ENCODE measurements around the gene TRPM7. TPM values are rescaled to one million over a fixed set of nuclear protein-coding genes. Genes with fewer than 3 reads are reported as not detected.

The TRPM7 gene
- total RNA-seq, 1 donor from 2014 or later: 39.8 TPM

DNA sequence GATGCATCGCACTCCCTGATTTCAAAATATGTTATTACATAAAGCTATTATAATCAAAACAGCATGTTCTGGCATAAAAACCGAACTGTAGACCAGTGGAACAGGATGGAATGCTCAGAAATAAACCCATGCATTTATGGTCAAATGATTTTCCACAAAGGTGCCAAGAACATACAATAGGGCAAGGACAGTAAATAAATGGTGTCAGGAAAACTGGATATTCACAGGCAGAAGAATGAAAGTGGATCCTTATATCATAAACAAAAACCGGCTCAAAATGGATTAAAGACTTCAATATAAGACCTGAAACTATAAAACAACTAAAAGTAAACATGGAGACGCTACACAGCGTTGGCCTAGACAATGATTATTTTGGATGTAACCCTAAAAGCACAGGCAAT is 162.7 kb downstream of the TRPM7 start:
- Mint-ChIP-seq H3K4me3 (ENCODE audit: low read depth) (no peak overlapping the region), H3K27ac (no peak overlapping the region), H3K36me3 (ENCODE audit: insufficient read depth) (no peaks in the 10 kb centered on the region), H3K9me3 (ENCODE audit: low read depth) (peaks cover 7% of the 10 kb centered on the region), H3K4me1 (ENCODE audit: low read depth) (no peaks in the 10 kb centered on the region), H3K27me3 (no peaks in the 10 kb centered on the region)
- no peak for DNase-seq (ENCODE audit: low spot score, unreplicated experiment)
- TF ChIP-seq, protein P1, sequence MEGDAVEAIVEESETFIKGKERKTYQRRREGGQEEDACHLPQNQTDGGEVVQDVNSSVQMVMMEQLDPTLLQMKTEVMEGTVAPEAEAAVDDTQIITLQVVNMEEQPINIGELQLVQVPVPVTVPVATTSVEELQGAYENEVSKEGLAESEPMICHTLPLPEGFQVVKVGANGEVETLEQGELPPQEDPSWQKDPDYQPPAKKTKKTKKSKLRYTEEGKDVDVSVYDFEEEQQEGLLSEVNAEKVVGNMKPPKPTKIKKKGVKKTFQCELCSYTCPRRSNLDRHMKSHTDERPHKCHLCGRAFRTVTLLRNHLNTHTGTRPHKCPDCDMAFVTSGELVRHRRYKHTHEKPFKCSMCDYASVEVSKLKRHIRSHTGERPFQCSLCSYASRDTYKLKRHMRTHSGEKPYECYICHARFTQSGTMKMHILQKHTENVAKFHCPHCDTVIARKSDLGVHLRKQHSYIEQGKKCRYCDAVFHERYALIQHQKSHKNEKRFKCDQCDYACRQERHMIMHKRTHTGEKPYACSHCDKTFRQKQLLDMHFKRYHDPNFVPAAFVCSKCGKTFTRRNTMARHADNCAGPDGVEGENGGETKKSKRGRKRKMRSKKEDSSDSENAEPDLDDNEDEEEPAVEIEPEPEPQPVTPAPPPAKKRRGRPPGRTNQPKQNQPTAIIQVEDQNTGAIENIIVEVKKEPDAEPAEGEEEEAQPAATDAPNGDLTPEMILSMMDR (IDR thresholded peaks at IDR 0.05; ENCODE audit: unreplicated experiment): no peak

DNA sequence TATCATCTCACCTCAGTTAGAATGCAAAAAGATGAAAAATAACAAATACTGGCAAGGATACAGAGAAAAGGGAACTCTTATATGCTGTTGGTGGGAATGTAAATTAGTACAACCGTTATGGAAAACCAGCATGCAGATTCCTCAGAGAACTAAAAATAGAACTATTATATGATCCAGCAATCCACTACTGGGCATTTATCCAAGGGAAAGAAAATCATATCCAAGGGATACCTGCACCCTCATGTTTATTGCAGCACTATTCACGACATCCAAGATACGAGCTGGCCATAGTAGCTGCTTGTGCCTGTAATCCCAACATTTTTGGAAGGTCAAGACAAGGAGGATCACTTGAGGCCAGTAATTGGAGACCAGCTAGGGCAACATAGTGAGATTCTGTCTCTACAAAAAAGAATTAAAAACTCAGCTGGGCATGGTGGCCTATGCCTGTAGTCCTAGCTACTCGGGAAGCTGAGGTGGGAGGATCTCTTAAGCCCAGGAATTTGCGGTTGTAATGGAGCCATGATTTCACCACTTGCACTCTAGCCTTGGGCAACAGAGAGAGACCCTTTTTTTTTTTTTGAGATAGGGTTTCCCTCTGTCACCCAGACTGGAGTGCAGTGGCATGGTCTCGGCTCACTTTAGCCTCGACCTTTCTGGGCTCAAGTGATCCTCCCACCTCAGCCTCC is 166.7 kb downstream of the TRPM7 start:
- Mint-ChIP-seq H3K4me1 (ENCODE audit: low read depth) (no peaks in the 10 kb centered on the region), H3K27me3 (no peaks in the 10 kb centered on the region), H3K27ac (no peak overlapping the region), H3K9me3 (ENCODE audit: low read depth) (peaks cover 11% of the 10 kb centered on the region), H3K36me3 (ENCODE audit: insufficient read depth) (peaks cover 2% of the 10 kb centered on the region), H3K4me3 (ENCODE audit: low read depth) (no peak overlapping the region)
- TF ChIP-seq, protein P1 (IDR thresholded peaks at IDR 0.05; ENCODE audit: unreplicated experiment): no peak
- no peak for DNase-seq (ENCODE audit: low spot score, unreplicated experiment)

DNA sequence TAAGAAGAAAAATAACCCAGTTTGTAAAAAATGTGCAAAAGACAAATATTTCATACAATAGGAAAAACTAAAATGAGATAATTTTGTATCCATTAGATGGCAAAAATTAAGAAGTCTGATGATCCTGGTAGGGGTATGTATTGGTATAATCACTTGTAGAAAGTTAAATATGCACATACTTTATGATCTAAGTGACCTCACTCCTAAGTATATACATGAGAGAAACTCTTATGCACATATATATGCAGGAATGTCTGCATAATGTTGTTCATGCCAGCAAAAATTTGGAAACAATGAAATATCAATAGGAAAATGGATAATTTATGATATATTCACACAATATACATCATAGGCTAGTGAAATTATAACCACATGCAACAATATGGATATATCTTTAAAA is 173.6 kb downstream of the TRPM7 start:
- Mint-ChIP-seq H3K36me3 (ENCODE audit: insufficient read depth) (no peaks in the 10 kb centered on the region), H3K27me3 (no peaks in the 10 kb centered on the region), H3K9me3 (ENCODE audit: low read depth) (peaks cover 3% of the 10 kb centered on the region), H3K4me1 (ENCODE audit: low read depth) (no peaks in the 10 kb centered on the region), H3K27ac (no peak overlapping the region), H3K4me3 (ENCODE audit: low read depth) (no peak overlapping the region)
- TF ChIP-seq, protein P1 (IDR thresholded peaks at IDR 0.05; ENCODE audit: unreplicated experiment): no peak
- DNase-seq (ENCODE audit: low spot score, unreplicated experiment): no peak

Other genes starting within 250 kb of the TRPM7 start
- 0.47 and 0.48 TPM in 2 replicates for gene USP50, start 140.1 kb downstream of the TRPM7 start, total RNA-seq
- 66.7 and 73.8 TPM in 2 replicates for gene SPPL2A, start 78.9 kb upstream of the TRPM7 start, total RNA-seq
- gene AP4E1, start 221.9 kb upstream of the TRPM7 start, total RNA-seq: 10.5 TPM in 2 replicates